Measurements from ENCODE around the gene R3HDML. TPM values are rescaled to one million over a fixed set of nuclear protein-coding genes. Genes with fewer than 3 reads are reported as not detected.

Gene R3HDML
- total and polyA plus RNA-seq, 2 of the 13 experiments (the other 11 are each of a cell fraction or from before 2014, with no cell fraction given), result not detected

DNA sequence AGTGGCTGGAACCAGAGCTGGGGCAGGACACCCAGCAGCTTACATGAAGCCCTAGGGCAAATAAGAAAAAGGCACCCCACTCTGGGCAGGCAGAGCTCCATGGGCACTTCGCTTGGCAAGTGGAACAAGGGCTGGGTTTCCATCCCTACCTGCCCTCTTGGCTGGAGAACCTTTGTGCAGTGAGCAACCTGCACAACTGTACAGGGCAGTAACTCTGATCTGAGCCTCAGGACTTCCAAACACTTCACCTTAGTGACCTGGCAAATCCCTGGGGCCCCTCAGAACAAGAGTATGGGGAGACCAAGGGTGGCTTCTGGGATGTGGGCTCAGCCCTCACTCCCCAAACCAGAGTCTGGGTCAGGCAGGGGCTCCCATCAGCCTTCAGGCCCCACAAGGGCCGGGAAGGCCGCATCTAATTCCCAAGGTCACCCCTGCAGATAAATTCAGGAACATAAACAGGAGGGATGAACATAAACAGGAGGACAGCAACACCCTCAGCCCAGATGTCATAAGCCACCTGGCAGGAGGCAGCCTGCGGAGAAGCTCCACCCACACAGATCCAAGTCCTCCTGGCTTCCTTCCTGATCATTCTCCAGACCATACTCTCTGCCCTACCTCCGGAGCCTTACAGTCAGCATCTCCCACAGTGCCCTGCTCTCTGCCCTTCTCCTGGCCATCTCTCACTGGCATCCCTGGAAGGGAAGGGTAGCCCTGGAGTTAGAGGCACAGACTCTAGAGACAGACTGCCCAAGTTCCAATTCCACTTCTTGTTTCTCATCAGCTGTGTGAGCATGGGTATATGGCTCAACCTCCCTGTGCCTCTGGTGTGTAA is 56.1 kb downstream of the R3HDML start (continued):
- TF ChIP-seq SAP130 (CRISPR knock-in tag; IDR thresholded peaks at IDR 0.05; ENCODE audit: low read depth), result peak; percentile 89
- TF ChIP-seq ELF3 (CRISPR knock-in tag; IDR thresholded peaks at IDR 0.05), result peak; percentile 78
- TF ChIP-seq ARHGAP35 (CRISPR knock-in tag; IDR thresholded peaks at IDR 0.05; ENCODE audit: borderline replicate concordance), result peak; percentile 50
- peak; percentile 97; the same call in 1 of the 2 replicates for TF ChIP-seq NRL (CRISPR knock-in tag; IDR thresholded peaks at IDR 0.05; ENCODE audit: borderline replicate concordance)
- 0 out of 2 replicates have a peak, but pooled peaks have one; percentile 11 for TF ChIP-seq ZNF709 (CRISPR knock-in tag; IDR thresholded peaks at IDR 0.05)
- peak; percentile 66 for TF ChIP-seq XRCC5 (optimal IDR thresholded peaks at IDR 0.05; ENCODE audit: low read length)
- TF ChIP-seq, protein P1, sequence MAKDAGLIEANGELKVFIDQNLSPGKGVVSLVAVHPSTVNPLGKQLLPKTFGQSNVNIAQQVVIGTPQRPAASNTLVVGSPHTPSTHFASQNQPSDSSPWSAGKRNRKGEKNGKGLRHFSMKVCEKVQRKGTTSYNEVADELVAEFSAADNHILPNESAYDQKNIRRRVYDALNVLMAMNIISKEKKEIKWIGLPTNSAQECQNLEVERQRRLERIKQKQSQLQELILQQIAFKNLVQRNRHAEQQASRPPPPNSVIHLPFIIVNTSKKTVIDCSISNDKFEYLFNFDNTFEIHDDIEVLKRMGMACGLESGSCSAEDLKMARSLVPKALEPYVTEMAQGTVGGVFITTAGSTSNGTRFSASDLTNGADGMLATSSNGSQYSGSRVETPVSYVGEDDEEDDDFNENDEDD (CRISPR knock-in tag; IDR thresholded peaks at IDR 0.05; ENCODE audit: borderline replicate concordance), result no peak
- TF ChIP-seq ZNF737 (CRISPR knock-in tag; IDR thresholded peaks at IDR 0.05; ENCODE audit: borderline replicate concordance), result peak; percentile 40; the same call in 1 of the 2 replicates
- TF ChIP-seq MIER3 (CRISPR knock-in tag; IDR thresholded peaks at IDR 0.05; ENCODE audit: borderline replicate concordance), result no peak; the same call in 1 of the 2 replicates
- TF ChIP-seq, protein P2, sequence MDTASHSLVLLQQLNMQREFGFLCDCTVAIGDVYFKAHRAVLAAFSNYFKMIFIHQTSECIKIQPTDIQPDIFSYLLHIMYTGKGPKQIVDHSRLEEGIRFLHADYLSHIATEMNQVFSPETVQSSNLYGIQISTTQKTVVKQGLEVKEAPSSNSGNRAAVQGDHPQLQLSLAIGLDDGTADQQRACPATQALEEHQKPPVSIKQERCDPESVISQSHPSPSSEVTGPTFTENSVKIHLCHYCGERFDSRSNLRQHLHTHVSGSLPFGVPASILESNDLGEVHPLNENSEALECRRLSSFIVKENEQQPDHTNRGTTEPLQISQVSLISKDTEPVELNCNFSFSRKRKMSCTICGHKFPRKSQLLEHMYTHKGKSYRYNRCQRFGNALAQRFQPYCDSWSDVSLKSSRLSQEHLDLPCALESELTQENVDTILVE (CRISPR knock-in tag; IDR thresholded peaks at IDR 0.05), result peak; percentile 50
- no peak for TF ChIP-seq ZFP82 (CRISPR knock-in tag; IDR thresholded peaks at IDR 0.05; ENCODE audit: borderline replicate concordance)
- TF ChIP-seq DPF2 (CRISPR knock-in tag; IDR thresholded peaks at IDR 0.05; ENCODE audit: borderline replicate concordance, low read depth), result no peak
- TF ChIP-seq ZNF232 (CRISPR knock-in tag; IDR thresholded peaks at IDR 0.05; ENCODE audit: borderline replicate concordance), result peak; percentile 89; the same call in 1 of the 2 replicates
- no peak for TF ChIP-seq GTF3A (CRISPR knock-in tag; conservative IDR thresholded peaks at IDR 0.05)
- no peak for TF ChIP-seq ZNF879 (CRISPR knock-in tag; IDR thresholded peaks at IDR 0.05)
- peak; percentile 93 for TF ChIP-seq SPEN (CRISPR knock-in tag; IDR thresholded peaks at IDR 0.05; ENCODE audit: low read depth)
- peak; percentile 64 for TF ChIP-seq POGZ (CRISPR knock-in tag; IDR thresholded peaks at IDR 0.05)
- peak; percentile 23; the same call in 1 of the 2 replicates for TF ChIP-seq ZNF619 (CRISPR knock-in tag; IDR thresholded peaks at IDR 0.05)
- no peak for TF ChIP-seq CHCHD3 (CRISPR knock-in tag; IDR thresholded peaks at IDR 0.05)
- TF ChIP-seq DNMT3B (CRISPR knock-in tag; conservative IDR thresholded peaks at IDR 0.05), result no peak
- no peak for TF ChIP-seq JDP2 (CRISPR knock-in tag; IDR thresholded peaks at IDR 0.05; ENCODE audit: borderline replicate concordance)
- no peak for TF ChIP-seq ZKSCAN8 (CRISPR knock-in tag; IDR thresholded peaks at IDR 0.05; ENCODE audit: borderline replicate concordance)
- peak; percentile 96 for TF ChIP-seq TBX2 (CRISPR knock-in tag; IDR thresholded peaks at IDR 0.05; ENCODE audit: borderline replicate concordance)
- no peak for TF ChIP-seq SCMH1 (CRISPR knock-in tag; IDR thresholded peaks at IDR 0.05; ENCODE audit: borderline replicate concordance)
- TF ChIP-seq ETV5 (CRISPR knock-in tag; IDR thresholded peaks at IDR 0.05; ENCODE audit: borderline replicate concordance), result peak; percentile 81
- TF ChIP-seq, protein P3, sequence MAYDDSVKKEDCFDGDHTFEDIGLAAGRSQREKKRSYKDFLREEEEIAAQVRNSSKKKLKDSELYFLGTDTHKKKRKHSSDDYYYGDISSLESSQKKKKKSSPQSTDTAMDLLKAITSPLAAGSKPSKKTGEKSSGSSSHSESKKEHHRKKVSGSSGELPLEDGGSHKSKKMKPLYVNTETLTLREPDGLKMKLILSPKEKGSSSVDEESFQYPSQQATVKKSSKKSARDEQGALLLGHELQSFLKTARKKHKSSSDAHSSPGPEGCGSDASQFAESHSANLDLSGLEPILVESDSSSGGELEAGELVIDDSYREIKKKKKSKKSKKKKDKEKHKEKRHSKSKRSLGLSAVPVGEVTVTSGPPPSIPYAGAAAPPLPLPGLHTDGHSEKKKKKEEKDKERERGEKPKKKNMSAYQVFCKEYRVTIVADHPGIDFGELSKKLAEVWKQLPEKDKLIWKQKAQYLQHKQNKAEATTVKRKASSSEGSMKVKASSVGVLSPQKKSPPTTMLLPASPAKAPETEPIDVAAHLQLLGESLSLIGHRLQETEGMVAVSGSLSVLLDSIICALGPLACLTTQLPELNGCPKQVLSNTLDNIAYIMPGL (CRISPR knock-in tag; IDR thresholded peaks at IDR 0.05; ENCODE audit: borderline replicate concordance in 1 of 2, low read depth in 1 of 2), result peak in 1 of 2 experiments; percentile 21; a peak in 2 of 4 replicates
- no peak for TF ChIP-seq TCF7 (IDR thresholded peaks at IDR 0.05; ENCODE audit: low read depth)

Measured in HepG2 (cell line).